GM19372 (cell line): Measurements from ENCODE around the gene AGAP1.
"Not testable (repeated sequence)": the region's sequence is repeated elsewhere in the genome, so short reads cannot be mapped to it uniquely, and the experiment has no call there.

Experiments
- ATAC-seq: cut with Tn5 transposase; IDR thresholded peaks from one replicate; pipeline ENCODE4 v1.9.1; 2021; ENCODE audit warnings: mild to moderate bottlenecking, low read depth, moderate library complexity; ENCODE audit not compliant: unreplicated experiment

The AGAP1 gene

DNA sequence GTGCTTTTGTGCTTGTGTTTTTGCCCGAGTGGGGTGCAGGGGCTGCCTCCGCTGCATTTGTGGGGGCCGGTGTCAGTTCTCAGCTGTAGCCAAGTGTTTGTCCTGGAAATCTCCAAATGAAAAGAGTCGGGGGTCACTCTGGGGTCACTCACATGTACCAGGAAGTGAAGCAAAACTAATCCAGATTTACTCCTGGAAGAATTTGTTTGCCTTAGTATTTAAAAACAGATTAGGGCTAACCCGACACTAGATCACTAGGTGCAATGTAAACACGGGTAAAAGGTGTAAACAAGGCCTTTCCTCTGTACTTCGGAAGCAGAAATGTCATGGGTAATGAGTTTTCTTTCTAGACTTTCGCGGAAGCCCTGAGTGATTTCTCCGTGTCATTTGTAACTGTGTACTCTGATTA lies 624.0 kb downstream of the AGAP1 start:
- no peak for ATAC-seq

GRCh38 chr2:236119003-236119402 lies 625.2 kb downstream of the AGAP1 start:
- ATAC-seq, result no peak

GRCh38 chr2:236119476-236119875 lies 625.6 kb downstream of the AGAP1 start:
- no peak for ATAC-seq

DNA sequence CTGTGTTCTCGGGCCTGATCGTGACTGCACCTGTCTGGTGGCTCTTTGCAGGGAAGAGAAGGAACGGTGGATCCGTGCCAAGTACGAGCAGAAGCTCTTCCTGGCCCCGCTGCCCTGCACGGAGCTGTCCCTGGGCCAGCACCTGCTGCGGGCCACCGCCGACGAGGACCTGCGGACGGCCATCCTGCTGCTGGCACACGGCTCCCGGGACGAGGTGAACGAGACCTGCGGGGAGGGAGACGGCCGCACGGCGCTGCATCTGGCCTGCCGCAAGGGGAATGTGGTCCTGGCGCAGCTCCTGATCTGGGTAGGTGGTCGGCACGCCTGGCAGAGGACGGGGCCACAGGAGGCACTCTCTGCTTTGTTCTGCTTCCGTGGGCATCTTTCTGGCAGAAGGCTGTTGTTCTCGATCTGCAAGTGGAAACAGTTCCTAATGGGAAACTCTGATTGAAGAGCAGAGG lies 626.3 kb downstream of the AGAP1 start:
- no peak for ATAC-seq

GRCh38 chr2:236120829-236121228 lies 627.0 kb downstream of the AGAP1 start:
- ATAC-seq, result no peak

DNA sequence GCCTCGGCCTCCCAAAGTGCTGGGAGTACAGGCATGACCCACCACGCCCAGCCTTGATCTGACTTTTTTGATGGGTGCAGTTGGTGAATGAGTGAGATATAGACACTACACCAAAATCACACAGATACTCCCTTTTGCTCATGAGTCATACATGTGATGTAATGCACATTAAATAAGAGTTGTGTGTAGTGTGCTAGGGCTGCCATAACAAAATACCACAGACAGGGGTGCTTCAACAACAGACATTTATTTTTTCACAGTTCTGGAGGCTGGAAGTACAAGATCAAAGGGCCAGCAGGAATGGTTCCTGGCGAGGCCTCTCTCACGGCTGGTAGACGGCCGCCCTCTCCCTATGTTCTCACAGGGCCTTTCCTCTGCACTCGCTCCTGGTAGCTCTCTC lies 627.7 kb downstream of the AGAP1 start:
- no peak for ATAC-seq

- ATAC-seq, result no peak
These were observed 628.4 kb downstream of the AGAP1 start for GRCh38 chr2:236122236-236122635.

DNA sequence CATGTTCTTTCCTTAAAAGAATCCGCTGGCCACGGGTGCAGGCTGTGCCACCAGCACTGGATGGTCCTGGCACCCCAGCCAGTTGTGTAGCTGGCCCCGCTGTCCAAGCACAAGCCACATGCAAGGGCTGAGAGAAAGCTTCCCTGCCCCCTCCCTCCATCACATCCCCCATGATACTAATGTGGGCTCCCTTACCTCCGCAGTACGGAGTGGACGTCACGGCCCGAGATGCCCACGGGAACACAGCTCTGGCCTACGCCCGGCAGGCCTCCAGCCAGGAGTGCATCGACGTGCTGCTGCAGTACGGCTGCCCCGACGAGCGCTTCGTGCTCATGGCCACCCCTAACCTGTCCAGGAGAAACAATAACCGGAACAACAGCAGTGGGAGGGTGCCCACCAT lies 629.9 kb downstream of the AGAP1 start:
- no peak for ATAC-seq

GRCh38 chr2:236124182-236124893 lies 630.5 kb downstream of the AGAP1 start:
- no peak for ATAC-seq

DNA sequence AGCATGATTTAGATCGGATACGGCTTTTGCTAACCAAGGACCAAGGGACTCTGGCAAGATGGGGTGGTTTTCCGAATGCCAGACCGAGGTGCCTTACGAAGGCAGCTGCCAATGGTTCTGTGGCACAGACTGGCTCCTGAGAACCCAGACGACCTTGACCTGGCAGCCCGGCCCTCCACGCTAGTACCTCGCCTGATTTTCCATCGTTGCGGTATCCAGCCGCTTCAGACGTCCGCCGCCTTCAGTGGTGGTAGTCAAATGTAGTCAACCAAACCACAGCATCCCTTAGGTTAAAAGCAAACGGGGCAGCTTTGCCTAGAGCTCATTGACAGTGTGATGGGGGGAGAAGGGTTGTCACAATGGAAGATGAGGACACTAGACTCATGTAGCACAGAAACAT lies 631.7 kb downstream of the AGAP1 start:
- no peak for ATAC-seq

- no peak for ATAC-seq
These were observed 633.2 kb downstream of the AGAP1 start for GRCh38 chr2:236127010-236127409.

DNA sequence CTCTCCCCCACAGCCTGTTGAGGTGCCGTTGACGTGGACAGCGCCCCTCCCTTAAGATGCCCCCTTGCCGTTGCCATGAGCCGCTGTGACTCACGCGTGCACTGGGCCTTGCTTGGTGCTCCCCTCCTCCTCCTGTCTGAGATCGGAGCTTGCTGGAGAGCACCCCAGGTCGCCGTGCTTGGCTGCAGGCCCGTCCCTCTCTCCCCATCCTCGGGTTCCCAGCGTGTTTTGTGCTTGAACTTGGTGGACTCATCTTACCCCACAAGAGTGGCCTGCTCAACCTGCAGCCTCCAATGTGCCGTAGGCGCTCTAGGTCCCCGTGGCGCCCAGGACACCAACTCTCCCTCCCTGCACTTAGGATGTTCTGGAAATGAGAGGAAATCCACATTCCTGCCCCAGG lies 634.5 kb downstream of the AGAP1 start:
- ATAC-seq, result no peak

GRCh38 chr2:236129935-236130334 lies 636.1 kb downstream of the AGAP1 start:
- ATAC-seq, result no peak

DNA sequence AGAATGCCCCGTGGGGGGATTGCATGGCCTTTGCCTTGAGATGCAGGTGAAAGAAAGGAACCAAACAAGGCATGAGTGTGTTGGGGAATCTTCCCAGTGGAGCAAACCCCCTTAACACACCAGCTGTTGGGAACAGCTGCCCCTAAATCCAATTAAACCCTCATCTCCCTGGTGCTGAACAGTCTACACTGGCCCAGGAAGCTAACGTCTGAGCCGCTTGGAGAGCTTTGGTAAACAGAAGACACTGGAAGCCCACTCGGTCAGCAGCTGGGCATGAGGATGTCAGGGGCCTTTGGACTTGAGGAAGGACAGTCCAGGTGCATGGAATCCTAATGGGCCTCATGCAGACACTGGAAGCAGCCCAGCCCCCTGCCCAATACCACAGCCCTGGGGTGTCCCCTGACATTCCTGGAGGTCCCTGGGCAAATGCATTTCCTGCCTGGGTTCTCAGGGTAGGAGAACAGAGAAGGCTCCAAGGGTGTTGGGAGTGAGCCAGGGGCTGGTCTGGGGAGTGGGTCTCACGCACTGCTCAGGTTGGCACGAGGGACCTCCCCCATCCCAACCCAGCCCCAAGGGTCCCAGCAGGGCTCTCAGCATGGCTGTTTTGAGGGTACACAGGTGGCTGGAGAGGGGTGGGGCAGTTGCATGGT lies 636.6 kb downstream of the AGAP1 start:
- ATAC-seq, result no peak

- no peak for ATAC-seq
These were observed 637.3 kb downstream of the AGAP1 start for GRCh38 chr2:236131073-236131692.

- no peak for ATAC-seq
These were observed 639.7 kb downstream of the AGAP1 start for GRCh38 chr2:236133410-236134012.

DNA sequence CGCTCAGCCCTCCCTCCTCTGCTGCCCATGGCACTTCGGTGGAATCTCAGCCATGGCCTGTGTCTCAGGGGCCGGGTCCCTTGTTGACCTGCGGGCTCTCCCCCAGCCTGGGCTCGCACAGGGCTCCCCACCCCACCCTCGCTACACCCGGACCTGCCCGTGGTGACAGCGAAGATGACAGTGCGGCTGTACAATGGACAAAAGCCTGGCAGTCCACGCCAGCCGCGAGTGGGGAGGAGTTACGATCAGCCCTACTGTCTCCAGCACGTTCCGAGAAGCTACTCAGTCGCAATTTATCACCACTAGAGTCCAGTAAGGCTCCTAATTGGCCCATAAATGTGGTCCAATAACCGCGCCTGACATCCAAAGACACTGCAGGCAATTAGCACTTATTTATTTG lies 642.7 kb downstream of the AGAP1 start:
- ATAC-seq, result no peak

- no peak for ATAC-seq
These were observed 643.2 kb downstream of the AGAP1 start for GRCh38 chr2:236137066-236137465.

GRCh38 chr2:236141616-236142015 lies 647.8 kb downstream of the AGAP1 start:
- ATAC-seq, result not testable (repeated sequence)

GRCh38 chr2:236143811-236144210 lies 650.0 kb downstream of the AGAP1 start:
- ATAC-seq, result no peak

- ATAC-seq, result no peak
These were observed 652.6 kb downstream of the AGAP1 start for GRCh38 chr2:236146436-236146835.
